HepG2 (cell line): ENCODE data around the gene AHNAK. TPM values are rescaled to one million over a fixed set of nuclear protein-coding genes. Genes with fewer than 3 reads are reported as not detected.

ENCODE experiments used
- DPF2 ChIP-seq: sonication (generic); formaldehyde crosslinking; IDR thresholded peaks from 2 replicates; pipeline ENCODE4 v1.4.0; 2020; ENCODE audit warnings: mild to moderate bottlenecking, low read depth, missing genetic modification reagents, borderline replicate concordance
- HOXA9 ChIP-seq: sonication (generic); formaldehyde crosslinking; IDR thresholded peaks from 2 replicates; pipeline ENCODE4 v1.8.1; 2022; ENCODE audit warnings: missing genetic modification reagents, mild to moderate bottlenecking, moderate library complexity, borderline replicate concordance
- MAZ ChIP-seq, 2 experiments: sonication (generic) in 1 of 2; formaldehyde crosslinking in 1 of 2; IDR thresholded peaks; 2 replicates each; pipeline versions ENCODE4 v1.5.0 to v1.6.1; 2012 to 2020; ENCODE audit warnings: low read depth in 2 of 2, mild to moderate bottlenecking in 2 of 2, borderline replicate concordance in 1 of 2, improper control_type of control experiment in 1 of 2, low read length in 1 of 2, missing genetic modification reagents in 1 of 2, moderate library complexity in 1 of 2
- NBN ChIP-seq: fragments of 450-650 bp; conservative IDR thresholded peaks from 2 replicates; pipeline ENCODE4 v1.6.1; 2017
- NFIC ChIP-seq: IDR thresholded peaks from 2 replicates; pipeline ENCODE4 v1.6.1; 2012; ENCODE audit warnings: mild to moderate bottlenecking, low read length, inconsistent platforms
- PRMT3 ChIP-seq: sonication (generic); formaldehyde crosslinking; IDR thresholded peaks from 2 replicates; pipeline ENCODE4 v1.8.1; 2022; ENCODE audit warnings: low read depth, mild to moderate bottlenecking, moderate library complexity, missing genetic modification reagents, borderline replicate concordance
- SCMH1 ChIP-seq: sonication (generic); formaldehyde crosslinking; IDR thresholded peaks from 2 replicates; pipeline ENCODE4 v1.9.0; 2021; ENCODE audit warnings: missing genetic modification reagents, mild to moderate bottlenecking, borderline replicate concordance
- THAP9 ChIP-seq: sonication (generic); formaldehyde crosslinking; IDR thresholded peaks from 2 replicates; pipeline ENCODE4; 2020; ENCODE audit warnings: missing genetic modification reagents, mild to moderate bottlenecking, borderline replicate concordance
- ZBTB38 ChIP-seq: sonication (generic); formaldehyde crosslinking; IDR thresholded peaks from 2 replicates; pipeline ENCODE4 v1.5.1; 2020; ENCODE audit warnings: mild to moderate bottlenecking, missing genetic modification reagents
- ZFAT ChIP-seq: sonication (generic); formaldehyde crosslinking; conservative IDR thresholded peaks from 2 replicates; pipeline ENCODE4 v1.8.1; 2023; ENCODE audit warnings: missing genetic modification reagents, inconsistent platforms
- ZFY ChIP-seq: sonication (generic); formaldehyde crosslinking; IDR thresholded peaks from 2 replicates; pipeline ENCODE4 v1.4.0; 2020; ENCODE audit warnings: missing genetic modification reagents
- ZNF17 ChIP-seq: sonication (generic); formaldehyde crosslinking; IDR thresholded peaks from 2 replicates; pipeline ENCODE4 v1.5.0; 2020; ENCODE audit warnings: mild to moderate bottlenecking, missing genetic modification reagents
- ZNF343 ChIP-seq: sonication (generic); formaldehyde crosslinking; IDR thresholded peaks from 2 replicates; pipeline ENCODE4 v1.4.0; 2020; ENCODE audit warnings: mild to moderate bottlenecking, missing genetic modification reagents
- ZNF549 ChIP-seq: sonication (generic); formaldehyde crosslinking; IDR thresholded peaks from 2 replicates; pipeline ENCODE4 v1.5.0; 2020; ENCODE audit warnings: missing genetic modification reagents
- ZNF609 ChIP-seq: sonication (generic); formaldehyde crosslinking; IDR thresholded peaks from 2 replicates; pipeline ENCODE4 v1.4.0; 2020; ENCODE audit warnings: mild to moderate bottlenecking, missing genetic modification reagents, borderline replicate concordance
- polyA plus RNA-seq, 8 experiments: library from polyadenylated mRNA; depleted of rRNA in 3 of 8; stranded (reverse) in 7 of 8; unstranded in 1 of 8; fragments of >200 nt; fragmentation: Illumina TruSeq in 4 of 8; extraction: Trizol in 4 of 8; gene quantifications; 2 replicates each; pipeline versions ENCODE4 v1.2.1 to v1.2.3, GENCODE V29; 2011 to 2016; ENCODE audit warnings: low read depth in 4 of 8, missing spikeins in 1 of 8, mixed read lengths in 1 of 8; ENCODE audit not compliant: insufficient read depth in 1 of 8
- total RNA-seq, 5 experiments: library from RNA; depleted of rRNA; stranded (reverse); fragments of >200 nt; fragmentation: Illumina TruSeq; extraction: Trizol; gene quantifications; 2 replicates each; pipeline ENCODE4 v1.2.3, GENCODE V29; 2016; ENCODE audit warnings: low read depth in 1 of 5
- TF ChIP-seq, protein P1 (sequence below): sonication (generic); formaldehyde crosslinking; IDR thresholded peaks from 2 replicates; pipeline ENCODE4 v1.4.0; 2020; ENCODE audit warnings: missing genetic modification reagents
- TF ChIP-seq, protein P2 (sequence below): sonication (generic); formaldehyde crosslinking; conservative IDR thresholded peaks from 2 replicates; pipeline ENCODE4 v1.4.0; 2020; ENCODE audit warnings: missing genetic modification reagents

AHNAK gene
- total and polyA plus RNA-seq, 2 of the 13 experiments (the other 11 are each of a cell fraction or from before 2014, with no cell fraction given) = 23.4 to 25.0 TPM

DNA sequence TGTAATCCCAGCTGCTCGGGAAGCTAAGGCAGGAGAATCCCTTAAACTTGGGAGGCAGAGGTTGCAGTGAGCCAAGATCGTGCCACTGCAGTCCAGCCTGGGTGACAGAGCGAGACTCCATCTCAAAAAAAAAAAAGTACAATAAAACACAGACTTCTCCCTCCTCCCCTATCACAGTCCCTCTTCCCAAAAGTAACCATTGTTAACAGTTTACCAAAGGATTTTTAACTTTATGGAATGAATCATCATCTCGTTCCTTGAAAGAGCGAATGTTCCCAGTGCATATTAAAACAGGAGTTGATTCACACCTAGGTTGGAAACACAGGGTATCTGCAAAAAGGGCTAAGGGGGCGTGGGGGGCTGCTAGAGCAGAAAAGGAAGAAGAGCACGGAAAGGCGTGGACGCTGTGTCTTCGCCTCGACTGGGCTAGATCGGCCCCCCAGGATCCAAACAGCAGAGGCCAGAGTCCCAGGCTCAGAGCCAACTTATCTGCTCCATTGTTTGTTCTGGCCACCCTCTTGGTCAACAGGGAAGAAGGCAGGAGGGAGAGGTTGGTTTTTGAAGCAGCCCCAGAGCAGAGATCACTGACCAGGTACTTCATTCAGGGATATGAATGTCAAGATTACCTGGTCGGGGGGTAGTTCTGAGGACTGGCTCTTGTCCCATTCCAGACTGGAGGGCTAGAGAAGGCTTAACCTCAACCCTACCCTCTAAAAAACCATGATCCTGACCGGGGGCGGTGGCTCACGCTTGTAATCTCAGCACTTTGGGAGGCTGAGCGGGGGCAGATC, 2.1 kb upstream of the AHNAK start (continued):
- TF ChIP-seq ZNF17 (CRISPR knock-in tag) = no peak
- no peak for TF ChIP-seq ZBTB38 (CRISPR knock-in tag)
- TF ChIP-seq MAZ (IDR thresholded peaks at IDR 0.05; ENCODE audit: borderline replicate concordance, low read depth, low read length) = no peak
- 0 out of 2 replicates have a peak, but pooled peaks have one; percentile 23 for TF ChIP-seq MAZ (CRISPR knock-in tag; IDR thresholded peaks at IDR 0.05; ENCODE audit: low read depth)
- no peak for TF ChIP-seq THAP9 (CRISPR knock-in tag)
- no peak for TF ChIP-seq ZNF549
- TF ChIP-seq NBN = no peak
- TF ChIP-seq, protein P1, sequence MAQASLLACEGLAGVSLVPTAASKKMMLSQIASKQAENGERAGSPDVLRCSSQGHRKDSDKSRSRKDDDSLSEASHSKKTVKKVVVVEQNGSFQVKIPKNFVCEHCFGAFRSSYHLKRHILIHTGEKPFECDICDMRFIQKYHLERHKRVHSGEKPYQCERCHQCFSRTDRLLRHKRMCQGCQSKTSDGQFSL = no peak
- TF ChIP-seq ZNF609 = peak; percentile 44; the same call in 1 of the 2 replicates
- TF ChIP-seq ZNF343 = no peak
- TF ChIP-seq, protein P2, sequence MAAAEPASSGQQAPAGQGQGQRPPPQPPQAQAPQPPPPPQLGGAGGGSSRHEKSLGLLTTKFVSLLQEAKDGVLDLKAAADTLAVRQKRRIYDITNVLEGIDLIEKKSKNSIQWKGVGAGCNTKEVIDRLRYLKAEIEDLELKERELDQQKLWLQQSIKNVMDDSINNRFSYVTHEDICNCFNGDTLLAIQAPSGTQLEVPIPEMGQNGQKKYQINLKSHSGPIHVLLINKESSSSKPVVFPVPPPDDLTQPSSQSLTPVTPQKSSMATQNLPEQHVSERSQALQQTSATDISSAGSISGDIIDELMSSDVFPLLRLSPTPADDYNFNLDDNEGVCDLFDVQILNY (CRISPR knock-in tag) = no peak
- TF ChIP-seq ZFY = peak; percentile 49; the same call in 1 of the 2 replicates
- TF ChIP-seq NFIC = peak; percentile 73; the same call in 1 of the 2 replicates
- no peak for TF ChIP-seq PRMT3
- peak; percentile 82 for TF ChIP-seq DPF2 (CRISPR knock-in tag)
- no peak for TF ChIP-seq ZFAT (CRISPR knock-in tag)
- TF ChIP-seq HOXA9 = no peak
- no peak for TF ChIP-seq SCMH1
